Upper lobe of right lung (tissue), 1 donor: Measurements from ENCODE around the gene THAP5. TPM values are rescaled to one million over a fixed set of nuclear protein-coding genes. Genes with fewer than 3 reads are reported as not detected.

Source experiments
- ATAC-seq: fragments of 200-7000 bp; cut with Tn5 transposase; one replicate; pipeline ENCODE4 v1.9.1; 2020; ENCODE audit warnings: mild to moderate bottlenecking, moderate library complexity
- DNase-seq: peaks from one replicate; pipeline ENCODE4 v3.0.0-alpha.2; 2020
- H3K27ac ChIP-seq: fragments of 200-600 bp; one replicate; pipeline ENCODE4 v1.8.0; 2022
- H3K27me3 ChIP-seq: fragments of 200-600 bp; one replicate; pipeline ENCODE4 v1.8.0; 2022; ENCODE audit warnings: mild to moderate bottlenecking
- H3K36me3 ChIP-seq: fragments of 200-600 bp; one replicate; pipeline ENCODE4 v1.8.0; 2022
- H3K4me1 ChIP-seq: fragments of 200-600 bp; one replicate; pipeline ENCODE4 v1.8.0; 2022
- H3K4me3 ChIP-seq: fragments of 200-600 bp; one replicate; pipeline ENCODE4 v1.8.0; 2022; ENCODE audit warnings: mild to moderate bottlenecking
- H3K9me3 ChIP-seq: fragments of 200-600 bp; one replicate; pipeline ENCODE4 v1.8.0; 2022
- intact Hi-C: fragments of 100-400 bp; cut with DNase I; formaldehyde crosslinking; loops from one replicate; pipeline ENCODE4 v1.11.0; 2022
- total RNA-seq: library from RNA; stranded (reverse); fragmentation: NEBNext Ultra II Directional; extraction: Animal tissue kit (Norgen Biotek cat#: 25700); gene quantifications from one replicate; pipeline ENCODE4 v1.2.1, GENCODE V29; 2021
- TF ChIP-seq, protein P1 (sequence below): fragments of 200-600 bp; IDR thresholded peaks from one replicate; pipeline ENCODE4 v1.8.0; 2022; ENCODE audit warnings: antibody characterized with exemption
- donor health status: DM: no; HTN: yes; CAD: no; lungs with severe emphysema.

Gene THAP5
- total RNA-seq, 1 donor from 2014 or later: 26.3 TPM

DNA sequence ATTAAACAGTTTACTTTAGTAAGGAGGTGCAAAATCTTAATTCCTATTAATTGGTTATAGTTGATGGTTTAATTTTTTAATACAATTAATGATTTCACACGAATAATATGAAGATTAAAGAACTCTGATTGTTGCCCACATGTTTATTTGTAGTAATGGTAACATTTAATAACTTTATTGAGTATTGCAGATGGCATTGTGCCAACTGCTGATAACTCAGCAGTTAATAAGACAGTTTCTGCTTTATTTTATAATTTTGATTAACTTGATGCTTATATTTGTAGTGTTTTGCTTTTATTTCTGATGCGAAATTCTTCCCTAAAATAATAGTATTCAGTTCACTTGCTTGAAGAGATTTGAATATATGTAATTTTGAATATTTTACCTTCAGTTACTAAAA lies 3.0 kb upstream of the THAP5 start:
- H3K27me3 ChIP-seq: no peaks in the 10 kb centered on the region
- ATAC-seq (no peak), DNase-seq (no peak)
- peaks cover 43% of the 10 kb centered on the region for H3K36me3 ChIP-seq
- peaks cover 45% of the 10 kb centered on the region for H3K4me1 ChIP-seq
- TF ChIP-seq, protein P1, sequence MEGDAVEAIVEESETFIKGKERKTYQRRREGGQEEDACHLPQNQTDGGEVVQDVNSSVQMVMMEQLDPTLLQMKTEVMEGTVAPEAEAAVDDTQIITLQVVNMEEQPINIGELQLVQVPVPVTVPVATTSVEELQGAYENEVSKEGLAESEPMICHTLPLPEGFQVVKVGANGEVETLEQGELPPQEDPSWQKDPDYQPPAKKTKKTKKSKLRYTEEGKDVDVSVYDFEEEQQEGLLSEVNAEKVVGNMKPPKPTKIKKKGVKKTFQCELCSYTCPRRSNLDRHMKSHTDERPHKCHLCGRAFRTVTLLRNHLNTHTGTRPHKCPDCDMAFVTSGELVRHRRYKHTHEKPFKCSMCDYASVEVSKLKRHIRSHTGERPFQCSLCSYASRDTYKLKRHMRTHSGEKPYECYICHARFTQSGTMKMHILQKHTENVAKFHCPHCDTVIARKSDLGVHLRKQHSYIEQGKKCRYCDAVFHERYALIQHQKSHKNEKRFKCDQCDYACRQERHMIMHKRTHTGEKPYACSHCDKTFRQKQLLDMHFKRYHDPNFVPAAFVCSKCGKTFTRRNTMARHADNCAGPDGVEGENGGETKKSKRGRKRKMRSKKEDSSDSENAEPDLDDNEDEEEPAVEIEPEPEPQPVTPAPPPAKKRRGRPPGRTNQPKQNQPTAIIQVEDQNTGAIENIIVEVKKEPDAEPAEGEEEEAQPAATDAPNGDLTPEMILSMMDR: no peak
- no peak overlapping the region for H3K4me3 ChIP-seq
- intact Hi-C loops: no loop called here
- no peak overlapping the region for H3K27ac ChIP-seq
- no peaks in the 10 kb centered on the region for H3K9me3 ChIP-seq

DNA sequence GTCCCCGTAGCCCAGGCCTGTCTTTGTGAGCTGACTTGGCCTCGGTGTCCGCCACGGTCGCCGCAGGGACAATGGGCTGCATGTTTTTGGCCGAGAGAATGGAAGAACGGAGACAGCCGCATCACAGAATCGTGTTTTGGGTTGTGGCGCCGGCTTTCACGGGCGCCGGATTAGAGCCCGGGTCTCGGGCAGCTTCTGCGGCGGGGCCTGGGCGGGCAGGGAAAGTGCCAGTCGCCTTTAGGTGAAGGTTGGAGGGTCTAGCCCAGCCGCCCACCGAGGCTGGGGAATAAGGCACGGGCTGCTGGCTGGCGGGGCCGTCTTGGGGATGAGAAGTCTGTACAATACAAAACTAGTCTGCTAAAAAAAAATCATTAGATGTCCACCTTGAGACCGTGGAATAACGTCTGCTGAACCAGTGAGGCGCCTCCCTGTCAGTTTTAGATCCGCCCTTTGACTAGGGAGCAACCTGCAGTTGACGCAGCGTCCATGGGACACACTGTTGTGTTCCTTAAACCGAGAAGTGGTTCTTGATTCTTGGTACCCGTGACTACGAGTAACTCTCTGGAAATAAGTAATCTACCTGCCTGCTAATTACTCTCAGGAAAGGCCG lies 745 bp upstream of the THAP5 start:
- intact Hi-C loops: no loop called here
- Histone ChIP-seq H3K9me3 (no peaks in the 10 kb centered on the region), H3K27ac (peak overlapping the region; percentile 95), H3K27me3 (no peaks in the 10 kb centered on the region), H3K36me3 (peaks cover 36% of the 10 kb centered on the region), H3K4me1 (peaks cover 55% of the 10 kb centered on the region), H3K4me3 (peak overlapping the region; percentile 86)
- ATAC-seq (peak; percentile 68), DNase-seq (peak; percentile 73)
- TF ChIP-seq, protein P1: no peak

DNA sequence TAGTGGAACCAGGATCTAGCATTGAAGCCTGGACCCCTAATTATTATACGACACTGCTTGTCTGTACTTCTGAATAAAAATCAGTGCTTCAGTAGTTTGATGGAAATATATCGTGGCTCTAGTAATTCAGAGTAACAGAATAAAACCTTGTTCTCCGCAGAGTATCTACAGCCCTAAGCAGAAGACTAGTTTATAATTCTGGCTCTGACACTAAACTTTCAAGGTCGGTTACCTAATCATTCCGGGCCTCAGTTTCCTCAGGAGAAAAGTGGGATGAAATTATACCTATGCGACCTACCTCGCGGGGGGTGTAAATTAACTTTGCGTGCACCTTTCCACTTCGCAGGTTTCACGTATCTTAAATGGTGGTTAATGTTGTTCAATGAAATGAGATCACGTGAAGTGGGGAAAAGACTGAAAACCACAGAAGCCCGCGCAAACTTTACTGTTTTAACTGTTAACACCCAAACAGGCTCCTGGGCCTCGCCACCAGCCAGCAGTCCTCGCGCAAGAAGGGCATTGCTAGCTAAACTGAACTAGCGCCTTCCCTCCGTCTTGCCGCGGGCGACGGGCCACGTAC lies 615 bp downstream of the THAP5 start:
- Histone ChIP-seq H3K27ac (peak overlapping the region; percentile 95), H3K9me3 (no peaks in the 10 kb centered on the region), H3K36me3 (peaks cover 36% of the 10 kb centered on the region), H3K4me3 (peak overlapping the region; percentile 86), H3K4me1 (peaks cover 54% of the 10 kb centered on the region), H3K27me3 (no peaks in the 10 kb centered on the region)
- no peak for ATAC-seq
- intact Hi-C loops: no loop called here
- TF ChIP-seq, protein P1: no peak
- DNase-seq: no peak

DNA sequence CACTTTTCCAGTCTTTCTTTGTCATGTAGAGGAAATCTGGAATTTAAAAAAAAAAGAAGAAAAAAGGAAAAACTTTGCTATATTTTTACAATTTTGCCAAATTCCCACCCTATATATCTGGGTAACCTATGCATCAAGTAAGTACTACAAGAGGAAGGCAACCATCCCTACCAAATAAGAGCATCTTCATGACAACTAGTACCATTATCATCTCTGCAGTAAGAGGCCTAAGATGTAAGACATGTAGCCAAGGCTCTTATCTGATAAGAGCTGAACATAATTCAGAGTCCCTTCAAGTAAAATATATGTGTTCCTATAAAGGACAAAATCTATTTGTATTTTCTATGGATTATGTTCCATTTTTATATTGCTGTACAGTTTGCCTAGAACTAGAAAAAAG lies 3.5 kb downstream of the THAP5 start:
- H3K27ac ChIP-seq: no peak overlapping the region
- intact Hi-C loops: no loop called here
- TF ChIP-seq, protein P1: no peak
- no peak for ATAC-seq
- no peaks in the 10 kb centered on the region for H3K27me3 ChIP-seq
- H3K36me3 ChIP-seq: peaks cover 18% of the 10 kb centered on the region
- no peaks in the 10 kb centered on the region for H3K9me3 ChIP-seq
- DNase-seq: no peak
- no peak overlapping the region for H3K4me3 ChIP-seq
- peaks cover 28% of the 10 kb centered on the region for H3K4me1 ChIP-seq

DNA sequence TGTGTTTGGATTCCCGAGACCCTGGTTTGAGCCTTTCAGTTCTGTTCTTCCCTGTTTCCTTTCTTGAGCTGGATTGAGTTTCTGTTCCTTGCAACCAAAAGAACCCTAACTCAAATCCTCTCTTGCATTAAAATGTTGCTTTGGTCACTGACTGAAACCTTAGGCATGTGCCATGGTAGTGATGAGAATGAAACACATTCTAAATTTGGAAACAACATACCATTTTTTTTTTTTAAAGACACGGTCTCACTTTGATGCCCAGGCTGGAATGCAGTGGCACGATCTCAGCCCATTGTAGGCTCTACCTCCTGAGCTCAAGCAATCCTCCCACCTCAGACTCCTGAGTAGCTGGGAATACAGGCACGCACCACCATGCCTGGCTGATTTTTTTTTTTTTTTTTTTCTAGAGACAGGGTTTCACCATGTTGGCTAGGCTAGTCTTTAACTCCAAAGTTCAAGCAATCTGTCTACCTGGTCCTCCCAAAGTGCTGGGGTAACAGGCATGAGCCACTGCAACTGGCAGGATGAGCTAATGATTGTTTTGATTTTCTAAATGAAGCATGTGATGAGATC lies 8.4 kb downstream of the THAP5 start:
- intact Hi-C loops: no loop called here
- no peaks in the 10 kb centered on the region for H3K4me1 ChIP-seq
- ATAC-seq (no peak), DNase-seq (no peak)
- H3K4me3 ChIP-seq: no peak overlapping the region
- TF ChIP-seq, protein P1: no peak
- H3K27ac ChIP-seq: no peak overlapping the region
- H3K36me3 ChIP-seq: peaks cover 18% of the 10 kb centered on the region
- no peaks in the 10 kb centered on the region for H3K9me3 ChIP-seq
- H3K27me3 ChIP-seq: no peaks in the 10 kb centered on the region
